Stromal cell of bone marrow (primary cell): ENCODE data around the gene RNF157.
"Not testable (repeated sequence)": the region's sequence is repeated elsewhere in the genome, so short reads cannot be mapped to it uniquely, and the experiment has no call there.

Source experiments
- DNase-seq: peaks from one replicate; pipeline ENCODE4 v3.0.0-alpha.2; 2012; ENCODE audit warnings: low read depth

The RNF157 gene

DNA sequence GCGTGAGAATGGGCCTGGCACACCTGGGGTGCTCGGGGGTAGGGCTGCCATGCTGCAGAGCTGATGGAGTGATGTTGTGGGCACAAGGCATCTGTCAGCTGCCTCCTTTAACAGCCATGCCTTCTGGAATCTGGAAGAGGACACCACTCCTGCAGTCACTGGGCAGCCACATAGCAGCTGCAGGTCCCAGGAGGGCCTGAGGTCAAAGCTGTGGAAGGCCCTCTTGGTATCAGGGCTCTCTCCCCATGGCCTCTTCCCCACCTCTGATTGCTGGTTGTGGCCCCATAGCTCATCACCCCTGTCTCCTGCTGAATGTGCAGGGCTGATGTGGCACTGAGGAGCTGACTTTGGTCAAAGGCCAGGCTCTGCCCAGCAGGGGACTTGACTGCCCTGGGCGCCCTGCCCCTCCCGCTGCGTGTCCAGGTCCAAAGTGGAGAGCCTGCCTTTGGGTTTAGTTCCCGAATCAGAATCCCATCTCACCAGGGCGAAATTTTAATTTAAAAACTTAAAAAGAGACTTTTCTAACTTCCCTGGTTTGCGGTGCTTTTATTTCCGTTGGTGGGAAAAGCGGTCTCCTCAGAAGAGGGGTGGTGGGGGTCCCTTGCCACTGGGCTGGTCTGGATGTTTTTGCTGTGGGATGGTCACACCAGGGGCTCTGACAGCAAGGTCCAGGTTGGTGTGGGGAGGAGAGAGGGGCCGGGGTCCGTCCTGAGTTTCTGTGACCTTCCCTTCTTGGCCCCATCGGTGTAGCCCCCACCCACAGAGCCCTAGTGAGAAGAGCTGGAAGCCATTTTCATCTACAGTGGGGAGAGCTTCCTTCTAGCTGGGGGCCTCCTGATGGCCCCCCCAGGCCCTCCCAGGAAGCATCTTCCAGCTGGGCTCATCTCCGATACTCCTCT lies 30.7 kb upstream of the RNF157 start:
- no peak for DNase-seq

DNA sequence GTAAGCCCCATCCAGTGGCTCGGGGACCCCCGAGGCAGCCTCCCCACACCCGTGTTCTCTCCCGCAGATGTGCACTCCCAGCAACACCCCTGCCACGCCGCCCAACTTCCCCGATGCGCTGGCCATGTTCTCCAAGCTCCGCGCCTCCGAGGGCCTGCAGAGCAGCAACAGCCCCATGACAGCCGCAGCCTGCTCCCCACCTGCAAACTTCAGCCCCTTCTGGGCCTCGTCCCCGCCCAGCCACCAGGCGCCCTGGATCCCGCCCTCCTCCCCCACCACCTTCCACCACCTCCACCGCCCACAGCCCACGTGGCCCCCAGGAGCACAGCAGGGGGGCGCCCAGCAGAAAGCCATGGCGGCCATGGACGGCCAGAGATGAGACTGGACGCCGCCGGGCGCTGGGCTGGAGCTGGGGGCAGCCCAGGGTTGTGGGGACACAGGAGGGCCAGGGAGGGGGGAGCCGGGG lies 29.9 kb upstream of the RNF157 start:
- DNase-seq: no peak

DNA sequence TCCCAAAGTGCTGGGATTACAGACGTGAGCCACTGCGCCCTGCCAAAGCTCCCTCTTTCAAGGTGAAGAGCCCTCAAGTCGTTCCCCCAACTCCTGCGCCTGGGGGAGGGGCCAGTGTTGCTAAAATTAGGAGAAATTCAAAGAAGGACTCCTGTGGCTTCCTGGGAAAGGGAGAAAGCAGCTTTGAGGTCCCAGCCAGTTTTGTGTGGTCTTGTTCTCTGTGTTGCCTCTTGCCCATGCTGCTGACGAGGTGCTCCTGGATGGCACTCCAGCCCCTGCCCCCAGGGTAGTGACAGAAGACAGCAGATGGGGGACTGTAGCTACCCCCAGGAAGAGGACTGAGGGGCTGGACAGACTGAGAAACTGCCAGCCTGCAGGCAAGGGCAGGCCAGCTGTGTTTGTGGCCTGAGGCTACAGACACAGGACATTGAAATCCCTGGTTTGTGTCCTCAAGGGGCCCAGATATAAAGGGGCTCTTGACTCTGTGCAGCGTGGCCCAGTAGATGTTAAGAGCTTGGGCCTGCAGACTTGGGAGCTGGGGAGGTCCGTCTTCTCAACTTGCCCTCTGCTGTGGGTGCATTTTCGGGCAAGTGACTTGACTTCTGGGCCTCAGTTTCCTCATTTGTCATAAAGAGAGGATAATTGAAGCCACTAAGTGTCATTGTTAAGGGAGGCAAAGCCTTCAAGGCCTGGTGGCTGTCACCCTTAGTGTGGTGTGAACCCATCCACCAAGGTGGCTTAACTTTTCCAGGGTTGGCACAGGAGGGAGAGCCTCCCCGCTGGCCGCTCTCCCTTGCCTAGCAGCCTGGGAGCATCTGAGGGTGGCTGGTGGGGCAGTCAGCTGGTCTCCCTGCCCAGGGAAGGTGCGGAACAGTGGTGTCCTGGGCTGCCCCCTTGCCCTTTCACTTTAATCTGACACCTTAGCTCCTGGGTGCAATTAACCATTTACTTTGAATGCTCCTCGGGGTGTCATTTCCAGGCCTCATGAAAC lies 29.0 kb upstream of the RNF157 start:
- no peak for DNase-seq

- DNase-seq: peak; percentile 74
These were observed 27.9 kb upstream of the RNF157 start for GRCh38 chr17:76268015-76268749.

DNA sequence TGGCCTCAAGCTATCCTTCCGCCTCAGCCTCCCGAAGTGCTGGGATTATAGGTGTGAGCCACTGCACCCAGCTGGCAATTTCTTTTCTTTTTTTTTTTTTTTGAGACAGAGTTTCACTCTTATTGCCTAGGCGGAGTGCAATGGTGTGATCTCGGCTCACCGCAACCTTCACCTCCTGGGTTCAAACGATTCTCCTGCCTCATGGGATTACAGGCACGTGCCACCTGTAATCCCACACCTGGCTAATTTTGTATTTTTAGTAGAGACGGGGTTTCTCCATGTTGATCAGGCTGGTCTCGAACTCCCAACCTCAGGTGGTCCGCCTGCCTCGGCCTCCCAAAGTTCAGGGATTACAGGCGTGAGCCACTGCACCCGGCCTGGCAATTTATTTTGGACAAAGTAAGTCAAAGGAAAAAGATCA lies 27.3 kb upstream of the RNF157 start:
- not testable (repeated sequence) for DNase-seq

- no peak for DNase-seq
These were observed 26.8 kb upstream of the RNF157 start for GRCh38 chr17:76267051-76267576.

- DNase-seq: no peak
These were observed 26.1 kb upstream of the RNF157 start for GRCh38 chr17:76266244-76266938.

- no peak for DNase-seq
These were observed 25.4 kb upstream of the RNF157 start for GRCh38 chr17:76265624-76266243.

DNA sequence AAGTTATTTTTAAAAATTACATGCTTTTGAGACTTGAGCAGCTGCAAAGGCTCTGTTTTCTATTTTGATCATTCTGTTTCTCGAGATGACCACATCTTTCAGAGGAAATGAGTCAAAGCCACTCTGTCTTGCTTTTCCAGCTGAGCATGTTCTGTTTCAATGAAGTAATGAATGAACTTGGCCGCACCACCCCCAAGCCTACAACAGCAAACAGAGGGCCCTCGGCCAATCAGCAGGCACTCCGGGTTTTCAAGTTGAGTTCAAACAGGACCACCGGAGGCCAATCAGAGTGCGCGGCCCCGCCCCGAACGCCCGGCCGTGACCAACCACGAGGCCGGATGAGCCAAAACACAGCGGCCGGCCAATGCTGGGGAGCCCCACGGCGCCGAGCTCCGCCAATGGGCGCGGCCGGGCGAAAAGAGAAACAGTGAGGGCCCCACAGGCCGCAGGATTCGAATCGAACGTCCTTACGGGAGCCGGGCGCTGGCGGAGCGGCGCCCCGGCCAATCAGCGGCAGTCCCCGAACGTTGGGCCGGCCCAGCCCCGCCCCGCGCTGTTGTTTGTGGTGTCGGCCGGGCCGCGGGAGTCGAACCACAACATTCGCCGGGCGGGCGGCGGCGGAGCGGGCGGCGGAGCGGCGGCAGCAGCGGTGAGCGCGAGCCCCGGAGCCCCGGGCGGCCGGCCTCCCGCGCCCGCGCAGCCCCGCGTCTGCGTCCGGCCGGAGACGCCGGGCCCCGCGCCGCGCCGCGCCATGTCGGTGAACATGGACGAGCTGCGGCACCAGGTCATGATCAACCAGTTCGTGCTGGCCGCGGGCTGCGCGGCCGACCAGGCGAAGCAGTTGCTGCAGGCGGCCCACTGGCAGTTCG lies 24.7 kb upstream of the RNF157 start, which contains the start of gene UBALD2:
Gene UBALD2 (plus strand): TSS at position 594 of the 869 bp plus-strand sequence. CDS start 158 bp downstream, at position 752.
- peak; percentile 100 for DNase-seq

DNA sequence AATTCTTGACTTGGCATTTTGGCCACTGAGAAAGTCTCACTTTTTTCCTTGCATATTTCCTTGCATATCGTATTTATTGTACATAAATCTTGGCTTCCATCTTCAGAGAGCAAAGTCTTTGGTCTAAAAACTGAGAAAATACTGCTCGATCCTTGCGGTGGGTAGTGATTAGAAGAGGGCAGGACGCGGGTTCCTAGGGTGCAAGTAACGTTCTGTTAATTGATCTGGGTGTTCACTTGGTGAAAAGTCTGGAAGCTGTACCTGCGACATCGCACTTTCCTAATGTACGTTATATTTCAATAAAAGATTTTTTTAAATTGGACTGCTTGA lies 24.1 kb upstream of the RNF157 start:
- DNase-seq: no peak

DNA sequence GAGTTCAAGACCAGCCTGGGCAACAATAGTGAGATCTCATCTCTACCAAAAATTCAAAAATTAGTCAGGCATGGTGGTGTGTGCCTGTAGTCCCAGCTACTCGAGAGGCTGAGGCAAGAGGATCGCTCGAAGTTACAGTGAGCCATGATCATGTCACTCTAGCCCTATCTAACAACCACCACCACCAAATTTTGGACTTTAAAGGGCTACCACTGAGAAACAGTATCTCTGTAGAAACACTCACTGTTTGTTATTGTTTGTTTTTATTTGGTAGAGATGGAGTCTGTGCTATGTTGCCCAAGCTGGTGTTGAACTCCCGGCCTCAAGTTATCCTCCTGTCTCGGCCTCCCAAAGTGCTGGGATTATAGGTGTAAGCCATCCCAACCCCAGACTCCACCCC lies 23.6 kb upstream of the RNF157 start:
- no peak for DNase-seq

GRCh38 chr17:76262732-76263344 lies 22.5 kb upstream of the RNF157 start:
- no peak for DNase-seq

DNA sequence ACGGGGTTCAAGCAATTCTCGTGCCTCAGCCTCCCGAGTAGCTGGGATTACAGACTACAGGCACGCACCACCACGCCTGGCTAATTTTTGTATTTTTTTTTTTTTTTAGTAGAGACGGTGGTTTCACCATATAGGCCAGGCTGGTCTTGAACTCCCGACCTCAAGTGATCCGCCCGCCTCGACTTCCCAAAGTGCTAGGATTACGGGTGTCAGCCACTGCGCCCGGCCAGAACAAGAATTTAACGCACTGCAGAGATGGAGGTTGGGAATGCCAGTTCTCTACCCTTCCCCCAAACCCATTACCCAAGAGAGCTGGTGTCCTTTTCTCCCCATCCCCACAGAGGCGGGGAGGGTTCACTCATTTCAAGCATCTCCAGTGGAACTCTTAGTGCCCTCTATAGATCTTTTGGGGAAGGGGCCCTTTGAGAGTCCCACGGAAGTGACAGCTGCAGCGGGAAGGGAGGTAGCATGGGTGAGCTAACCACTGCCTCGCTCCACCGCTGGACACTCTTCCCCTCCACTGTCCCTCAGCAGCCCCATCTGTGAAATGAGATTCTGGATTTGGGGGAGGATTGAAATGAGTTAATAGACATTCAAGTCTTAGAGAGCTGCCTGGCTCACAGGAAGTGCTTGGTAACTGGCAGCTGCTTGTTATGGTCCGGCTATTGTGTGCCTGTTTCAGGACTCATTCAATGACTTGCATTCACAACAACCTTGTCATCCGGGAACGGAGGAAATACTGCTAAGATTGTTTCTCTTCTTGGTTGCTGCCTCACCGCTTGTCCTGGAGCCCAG lies 21.3 kb upstream of the RNF157 start:
- peak; percentile 48 for DNase-seq

DNA sequence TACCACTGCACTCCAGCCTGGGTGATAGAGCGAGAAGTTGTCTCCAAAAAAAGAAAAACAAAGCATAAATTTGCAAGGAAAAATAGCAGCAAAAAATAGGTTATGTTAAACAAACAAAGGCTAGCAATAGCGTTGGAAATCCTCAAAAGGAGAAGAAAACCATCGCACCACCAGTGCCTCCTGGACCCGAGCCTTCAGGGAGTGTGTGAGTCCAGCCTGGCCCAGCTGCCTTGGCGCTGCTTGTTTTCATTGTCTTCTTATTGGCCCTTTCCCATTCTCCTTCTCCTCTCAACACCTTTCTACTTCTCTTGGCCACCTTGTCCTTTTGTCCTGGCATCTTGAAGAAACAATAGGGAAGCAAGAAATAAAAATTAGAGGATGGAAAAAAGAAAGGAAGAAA lies 20.4 kb upstream of the RNF157 start:
- DNase-seq: no peak

DNA sequence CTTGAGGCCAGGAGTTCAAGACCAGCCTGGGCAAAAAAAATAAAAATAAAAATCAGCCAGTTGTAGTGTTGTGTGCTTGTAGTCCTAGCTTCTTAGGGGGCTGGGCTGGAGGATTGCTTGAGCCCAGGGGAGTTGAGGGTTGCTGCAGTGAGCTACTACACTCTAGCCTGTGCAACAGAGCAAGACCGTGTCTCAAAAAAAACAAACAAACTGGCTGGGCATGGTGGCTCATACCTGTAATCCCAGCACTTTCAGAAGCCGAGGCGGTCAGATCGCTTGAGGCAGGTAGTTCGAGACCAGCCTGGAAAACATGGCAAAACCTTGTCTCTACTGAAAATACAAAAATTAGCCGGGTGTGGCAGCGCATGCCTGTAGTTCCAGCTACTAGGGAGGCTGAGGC lies 19.9 kb upstream of the RNF157 start:
- DNase-seq: no peak

DNA sequence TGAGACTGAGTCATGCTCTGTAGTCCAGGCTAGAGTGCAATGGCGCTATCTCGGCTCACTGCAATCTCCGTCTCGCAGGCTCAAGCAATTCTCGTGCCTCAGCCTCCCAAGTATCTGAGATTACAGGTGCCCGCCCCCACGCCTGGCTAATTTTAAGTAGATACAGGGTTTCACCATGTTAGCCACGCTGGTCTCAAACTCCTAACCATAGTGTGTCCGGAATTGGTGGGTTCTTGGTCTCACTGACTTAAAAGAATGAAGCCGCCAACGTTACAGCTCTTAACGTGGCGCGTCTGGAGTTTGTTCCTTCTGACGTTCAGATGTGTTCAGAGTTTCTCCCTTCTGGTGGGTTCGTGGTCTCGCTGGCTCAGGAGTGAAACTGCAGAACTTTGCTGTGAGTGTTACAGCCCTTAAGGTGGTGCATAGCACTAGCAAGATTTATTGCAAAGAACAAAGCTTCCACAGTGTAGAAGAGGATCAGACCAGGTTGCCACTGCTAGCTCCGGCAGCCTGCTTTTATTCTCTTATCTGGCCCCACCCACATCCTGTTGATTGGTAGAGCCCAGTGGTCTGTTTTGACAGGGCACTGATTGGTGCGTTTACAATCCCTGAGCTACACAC lies 16.2 kb upstream of the RNF157 start:
- DNase-seq: not testable (repeated sequence)

DNA sequence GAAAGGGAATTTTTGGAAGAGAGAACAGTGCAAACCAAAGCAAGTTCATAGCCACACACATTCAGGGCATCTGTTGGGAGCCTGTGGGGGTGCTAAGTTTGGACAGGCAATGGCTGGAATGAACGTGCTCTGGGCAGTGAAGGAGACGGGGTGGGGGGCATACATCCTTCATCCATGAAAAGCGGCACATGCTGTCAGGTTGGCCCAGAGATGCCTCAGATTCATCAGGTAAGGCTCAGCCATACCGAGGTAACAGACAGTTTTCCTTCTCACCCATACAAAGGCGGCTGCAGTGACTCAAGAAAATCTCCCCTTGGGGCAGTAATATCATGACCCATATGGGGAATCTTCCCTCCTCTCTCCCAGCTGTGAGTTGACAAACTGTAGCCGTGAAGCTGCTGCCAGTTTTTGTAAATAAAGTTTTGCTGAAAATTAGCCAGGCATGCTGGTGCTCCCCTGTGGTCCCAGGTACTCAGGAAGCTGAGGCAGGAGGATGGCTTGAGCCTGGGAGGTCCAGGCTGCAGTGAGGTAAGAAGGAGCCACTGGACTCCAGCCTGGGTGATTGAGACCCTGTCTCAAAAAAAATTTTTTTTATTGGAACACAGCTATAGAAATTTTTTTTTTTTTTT lies 15.6 kb upstream of the RNF157 start:
- no peak for DNase-seq
